Measurements from ENCODE around the gene SLC23A3.
A peak's percentile ranks its signal among the peaks of the same experiment; 100 is the strongest.

SLC23A3 gene

DNA sequence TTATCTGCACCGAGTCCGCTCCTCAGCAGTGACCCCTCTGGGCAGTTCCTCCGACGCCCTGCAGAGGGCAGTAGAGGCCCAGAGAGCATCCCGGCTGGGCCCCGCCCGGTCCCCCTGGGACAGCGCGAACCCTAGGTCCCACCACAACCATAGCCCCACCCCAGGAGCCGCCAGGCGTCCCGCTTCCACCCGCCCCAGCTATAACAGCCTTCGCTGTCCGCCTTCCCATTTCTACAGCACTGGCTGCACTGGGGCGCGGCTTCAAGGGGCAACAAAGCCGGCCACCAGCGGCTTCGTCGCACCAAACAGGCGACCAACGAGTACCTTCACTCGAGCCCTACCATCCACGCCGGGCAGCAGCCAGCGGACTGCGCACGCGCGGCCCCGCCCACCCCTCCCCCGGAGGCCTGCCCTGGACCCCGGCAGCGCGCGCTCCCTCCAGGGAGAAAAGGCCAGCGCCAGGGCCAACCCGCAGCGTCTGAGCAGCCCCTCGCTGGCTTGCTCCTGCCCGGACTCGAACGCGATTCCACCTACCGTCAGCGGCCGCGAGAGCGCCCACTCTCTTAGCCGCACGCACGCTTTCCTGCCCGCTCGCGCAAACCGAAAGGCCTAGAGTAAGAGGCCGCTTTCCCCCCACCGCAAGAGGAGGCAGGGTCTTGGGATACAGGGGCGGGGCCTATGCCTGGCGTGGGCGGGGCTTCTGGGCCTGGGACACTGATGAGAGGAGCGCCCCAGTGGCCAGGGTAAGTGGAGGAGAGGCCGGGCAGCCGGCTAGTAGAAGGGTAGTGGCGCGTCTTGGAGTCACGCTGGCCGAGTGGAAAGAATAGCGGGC is 9.4 kb downstream of the SLC23A3 start, which contains the start of gene NHEJ1:
Gene NHEJ1, minus strand, starts transcription at position 630 of the 832 bp plus-strand sequence. CDS start 2,453 bp downstream, outside the sequence.
- peak within 1 kb of the TSS; percentile 69 for H3K4me3 ChIP-seq (ENCODE audit: low read length)
- peak; percentile 80 for DNase-seq (ENCODE audit: low read depth, low spot score)

DNA sequence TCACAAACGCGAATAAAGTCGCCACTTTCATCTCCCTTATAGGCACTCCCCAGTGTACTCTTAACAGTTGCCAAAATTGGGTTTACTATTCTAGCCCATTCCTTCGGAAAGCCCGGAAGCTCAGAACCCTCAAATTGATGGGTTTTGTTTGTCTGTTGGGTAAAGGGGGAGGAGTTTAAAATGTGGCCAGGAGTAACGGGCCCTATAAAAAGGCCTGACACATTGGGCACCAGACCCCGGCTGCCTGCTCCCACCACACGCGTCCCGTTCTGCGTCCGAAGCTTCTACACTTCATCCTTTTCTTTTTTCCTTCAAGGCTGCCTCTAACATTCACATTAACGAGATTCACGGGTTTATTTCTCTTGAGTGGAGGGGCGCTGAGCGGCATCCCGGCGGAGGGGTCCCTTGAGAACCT is 10.1 kb downstream of the SLC23A3 start:
- no peak for DNase-seq (ENCODE audit: low read depth, low spot score)
- H3K4me3 ChIP-seq (ENCODE audit: low read length), result peak overlapping the region; percentile 69

DNA sequence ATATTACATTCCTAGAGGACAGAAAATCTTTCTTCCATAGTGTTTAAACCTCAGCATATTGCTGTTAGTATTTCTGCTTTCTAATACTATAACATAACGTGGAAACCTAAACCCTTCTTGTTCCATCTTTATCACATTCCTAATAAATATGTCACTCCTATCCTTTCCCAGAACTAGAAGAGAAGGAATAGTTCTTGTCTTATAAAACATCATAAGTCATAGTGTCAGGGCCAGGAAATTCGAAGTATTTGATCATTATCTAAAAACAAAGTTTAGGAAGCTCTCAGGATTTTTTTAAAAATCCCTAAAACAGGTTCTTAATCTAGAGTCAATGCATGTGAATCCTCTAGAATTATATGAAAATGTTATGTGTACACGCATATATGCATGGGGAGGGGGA is 11.2 kb downstream of the SLC23A3 start:
- H3K4me3 ChIP-seq (ENCODE audit: low read length), result no peak overlapping the region
- no peak for DNase-seq (ENCODE audit: low read depth, low spot score)

DNA sequence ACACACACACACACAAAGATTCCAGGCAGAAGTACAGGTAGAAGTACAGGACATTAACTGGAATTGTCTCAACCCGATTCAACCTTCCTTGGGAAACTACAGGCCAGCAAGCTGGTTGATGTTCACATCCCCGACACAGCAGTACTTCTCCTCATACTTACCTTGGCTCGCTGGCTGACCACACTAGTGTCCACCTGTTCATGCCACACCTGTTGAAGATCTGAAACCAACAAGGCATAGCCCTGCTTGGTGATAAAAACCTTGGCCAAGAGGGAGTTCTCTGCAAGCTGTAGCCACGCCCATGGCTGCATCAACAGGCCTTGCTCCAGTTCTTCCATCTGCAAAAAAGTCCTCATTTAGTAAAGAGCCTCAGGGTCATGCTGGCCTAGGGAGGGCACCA is 11.8 kb downstream of the SLC23A3 start:
- H3K4me3 ChIP-seq (ENCODE audit: low read length), result no peak overlapping the region

DNA sequence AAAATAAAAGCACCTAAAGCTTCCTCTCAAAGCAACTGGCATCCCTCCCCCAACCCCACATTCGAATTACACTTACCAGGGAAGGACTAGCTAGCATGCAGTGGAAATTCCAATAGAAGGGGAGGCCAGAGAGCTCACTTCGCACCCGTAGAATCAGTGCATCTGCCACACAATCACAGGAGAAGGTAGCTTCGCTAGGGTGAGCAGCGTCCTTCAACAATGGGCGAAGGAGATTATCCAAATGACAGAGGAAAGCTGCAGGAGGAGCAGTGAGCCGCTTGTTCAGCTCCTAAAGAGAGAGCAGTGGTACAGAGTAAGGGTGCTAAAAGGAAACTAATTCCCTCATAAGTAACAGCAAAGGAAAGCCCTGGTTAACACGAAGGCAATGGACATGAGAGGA is 12.4 kb downstream of the SLC23A3 start:
- H3K4me3 ChIP-seq (ENCODE audit: low read length), result no peak overlapping the region
- no peak for DNase-seq (ENCODE audit: low read depth, low spot score)

More for the DNA sequence above, 11.8 kb downstream of the SLC23A3 start:
- no peak for DNase-seq (ENCODE audit: low read depth, low spot score)

DNA sequence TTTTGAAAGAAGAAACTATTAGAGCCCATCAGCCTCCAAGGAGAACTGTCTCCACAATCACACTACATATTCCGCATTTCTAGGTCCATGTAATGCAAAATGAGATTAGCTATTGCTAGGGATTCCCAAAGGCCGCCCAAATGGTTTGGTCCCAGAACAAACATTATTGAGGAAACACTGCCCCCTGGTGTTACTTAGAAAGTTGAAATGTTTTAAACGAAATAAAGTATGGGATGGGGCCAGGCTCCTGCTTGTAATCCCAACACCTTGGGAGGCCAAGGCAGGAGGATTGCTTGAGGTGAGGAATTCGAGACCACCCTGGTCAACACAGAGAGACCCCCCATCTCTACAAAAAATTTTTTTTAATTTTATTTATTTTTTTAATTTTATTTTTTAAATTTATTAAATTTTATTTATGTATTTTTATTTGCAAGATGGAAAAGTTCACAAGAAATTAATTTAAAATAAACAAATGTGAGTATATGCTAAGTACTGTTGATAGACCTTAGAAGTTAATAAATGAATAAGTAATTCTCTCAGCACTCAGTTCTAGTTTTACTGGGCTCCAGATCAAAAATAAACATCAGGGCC is 14.7 kb downstream of the SLC23A3 start:
- peak; percentile 64 for DNase-seq (ENCODE audit: low read depth, low spot score)
- no peak overlapping the region for H3K4me3 ChIP-seq (ENCODE audit: low read length)

DNA sequence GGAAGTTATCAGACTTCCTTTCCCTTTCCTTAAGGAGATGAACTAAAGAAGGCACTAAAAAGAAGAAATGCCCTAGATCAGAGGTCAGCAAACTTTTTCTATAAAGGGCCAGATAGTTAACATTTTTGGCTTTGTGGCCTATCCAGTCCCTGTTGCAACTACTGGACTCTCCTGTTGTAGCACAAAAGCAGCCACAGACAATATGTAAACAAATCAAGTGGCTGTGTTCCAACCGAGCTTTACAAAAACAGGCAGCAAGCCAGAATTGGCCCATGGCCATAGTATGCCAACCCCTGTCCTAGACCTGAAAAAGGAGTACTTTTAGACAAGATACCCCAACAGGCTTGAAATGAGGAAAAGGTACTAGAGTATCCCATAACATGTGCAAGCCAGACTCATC is 20.2 kb downstream of the SLC23A3 start:
- no peak for DNase-seq (ENCODE audit: low read depth, low spot score)
- H3K4me3 ChIP-seq (ENCODE audit: low read length), result no peak overlapping the region

DNA sequence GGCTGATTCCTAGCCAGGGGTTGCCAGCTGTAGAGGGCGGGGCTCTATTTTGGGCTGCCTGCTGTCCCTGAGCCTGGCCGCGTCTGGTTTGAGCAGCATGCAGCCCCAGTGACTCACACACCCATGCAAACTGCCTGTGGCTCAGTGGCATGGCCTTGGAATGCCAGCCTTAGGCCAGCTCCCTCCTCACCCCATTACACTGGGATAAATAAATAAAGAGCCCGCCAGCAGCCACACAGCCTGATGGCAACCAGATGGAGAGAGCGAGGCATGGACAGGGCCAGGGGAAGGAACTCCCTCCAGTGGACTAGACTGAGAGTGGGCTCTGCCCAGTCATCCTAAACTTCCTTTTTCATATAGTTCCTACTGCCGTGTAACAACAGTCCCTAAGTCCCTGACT is 27.5 kb downstream of the SLC23A3 start:
- no peak for DNase-seq (ENCODE audit: low read depth, low spot score)
- no peak overlapping the region for H3K4me3 ChIP-seq (ENCODE audit: low read length)

DNA sequence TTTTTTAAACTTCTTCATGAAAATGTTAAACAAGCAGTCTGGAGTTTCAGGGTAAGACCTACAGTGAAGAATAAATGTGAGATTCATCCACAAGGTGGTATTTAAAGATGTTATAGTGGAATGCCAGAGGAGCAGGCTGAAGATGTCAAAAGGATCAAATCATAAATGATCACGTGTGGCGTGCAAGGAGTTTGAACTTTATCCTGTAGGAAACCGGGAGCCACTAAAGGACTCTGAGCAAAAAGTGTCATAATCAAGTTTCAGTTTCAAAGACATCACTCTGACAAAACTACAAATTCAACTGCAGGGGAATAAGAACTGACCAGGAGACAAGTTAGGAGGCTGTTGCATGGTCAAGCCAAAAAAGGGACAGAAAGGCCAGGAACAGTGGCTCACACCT is 29.1 kb downstream of the SLC23A3 start:
- H3K4me3 ChIP-seq (ENCODE audit: low read length), result no peak overlapping the region
- no peak for DNase-seq (ENCODE audit: low read depth, low spot score)

DNA sequence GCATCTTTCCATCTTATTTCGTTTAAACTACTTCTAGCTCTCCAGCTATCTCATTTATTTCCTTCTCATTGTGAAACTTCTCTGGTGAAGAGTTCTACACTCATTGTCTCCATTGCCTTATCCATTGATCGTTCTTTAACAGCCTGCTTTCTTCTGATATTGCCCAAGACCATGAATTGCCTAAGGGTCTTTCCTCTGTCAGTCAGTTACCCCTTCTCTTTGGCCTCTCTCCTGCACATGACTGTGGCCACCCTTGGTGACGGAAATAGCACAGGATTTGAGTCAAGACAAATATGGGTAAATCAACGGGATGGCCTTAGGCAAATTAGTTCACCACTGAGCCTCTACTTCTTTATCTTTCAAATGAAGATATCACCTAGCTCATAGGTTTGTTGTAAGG is 35.9 kb downstream of the SLC23A3 start:
- H3K4me3 ChIP-seq (ENCODE audit: low read length), result no peak overlapping the region
- DNase-seq (ENCODE audit: low read depth, low spot score), result no peak

DNA sequence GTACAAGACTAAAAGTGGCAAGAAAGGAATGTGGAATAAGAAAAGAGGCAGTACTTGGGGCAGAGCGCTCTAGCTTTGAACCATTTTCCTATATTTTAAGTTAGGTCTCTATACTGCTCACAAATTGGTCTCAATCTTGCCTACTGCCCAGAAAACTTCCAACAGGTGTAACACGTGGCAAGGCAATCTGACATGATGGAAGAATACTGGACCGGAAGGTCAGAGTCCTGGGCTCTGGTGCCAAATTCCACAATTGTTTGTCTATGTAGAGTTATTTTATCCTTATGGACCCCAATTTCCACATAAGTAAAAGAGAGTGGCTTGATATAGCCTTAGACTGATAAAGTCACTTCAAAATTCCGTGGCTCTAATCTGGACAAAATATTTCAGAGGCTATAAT is 38.1 kb downstream of the SLC23A3 start:
- H3K4me3 ChIP-seq (ENCODE audit: low read length), result no peak overlapping the region
- DNase-seq (ENCODE audit: low read depth, low spot score), result no peak

DNA sequence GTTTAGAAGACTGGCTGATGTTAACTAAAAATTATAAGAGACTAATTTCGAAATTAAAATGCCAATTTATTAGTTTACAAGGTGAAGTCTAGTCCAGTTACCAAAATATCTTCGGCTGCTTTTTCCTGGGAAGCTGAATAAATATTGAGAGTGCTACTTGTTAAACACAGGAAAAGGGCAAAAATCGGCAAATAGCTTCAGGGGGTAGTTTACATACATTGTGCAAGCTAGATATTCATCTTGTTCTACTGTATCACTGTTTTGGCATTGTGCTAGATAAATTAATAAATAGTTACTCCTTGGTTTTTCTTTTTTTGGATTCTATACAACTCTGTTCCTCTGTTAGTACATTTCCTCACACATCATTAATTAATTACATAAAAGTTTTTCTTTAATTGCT is 38.5 kb downstream of the SLC23A3 start:
- no peak for DNase-seq (ENCODE audit: low read depth, low spot score)
- H3K4me3 ChIP-seq (ENCODE audit: low read length), result no peak overlapping the region

DNA sequence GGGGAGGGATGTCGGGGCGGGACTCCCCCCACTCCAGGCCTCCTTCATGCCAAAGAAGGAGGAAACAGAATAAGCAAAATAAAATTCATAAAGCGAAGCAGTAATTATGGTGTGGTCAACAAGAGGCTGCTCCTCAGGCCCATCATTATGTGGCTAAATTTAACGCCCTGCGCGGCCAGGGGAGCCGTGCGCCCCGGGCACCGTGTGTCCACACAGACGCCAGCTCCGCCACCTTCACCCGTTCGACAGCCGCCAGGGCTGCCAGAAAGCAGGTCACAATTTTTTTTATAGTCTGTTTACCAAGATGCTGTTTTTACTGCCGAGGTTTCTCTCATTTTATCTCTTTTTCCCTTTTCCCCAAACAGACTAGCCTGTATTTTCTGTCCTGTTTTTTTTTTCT is 40.2 kb downstream of the SLC23A3 start:
- no peak for DNase-seq (ENCODE audit: low read depth, low spot score)
- no peak overlapping the region for H3K4me3 ChIP-seq (ENCODE audit: low read length)

DNA sequence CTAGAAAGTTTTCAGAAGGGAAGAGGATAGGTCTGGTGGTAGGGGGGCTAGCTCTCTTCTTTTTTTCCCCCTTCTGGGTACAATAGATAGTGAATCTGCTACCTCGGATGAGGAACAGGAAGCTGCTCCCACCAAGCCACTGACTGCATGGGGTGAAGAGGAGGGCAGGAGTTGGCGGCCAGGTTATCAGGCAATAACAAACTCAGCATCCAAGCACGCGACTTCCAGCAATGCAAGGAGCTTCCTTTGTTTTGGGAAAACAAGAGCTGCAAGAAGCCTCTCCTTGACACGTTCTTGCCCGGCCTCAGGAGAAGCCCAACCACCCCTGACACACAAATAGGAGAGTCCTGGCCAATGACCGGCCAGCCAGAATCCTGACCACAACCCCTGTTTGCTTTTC is 41.4 kb downstream of the SLC23A3 start:
- no peak overlapping the region for H3K4me3 ChIP-seq (ENCODE audit: low read length)
- no peak for DNase-seq (ENCODE audit: low read depth, low spot score)

DNA sequence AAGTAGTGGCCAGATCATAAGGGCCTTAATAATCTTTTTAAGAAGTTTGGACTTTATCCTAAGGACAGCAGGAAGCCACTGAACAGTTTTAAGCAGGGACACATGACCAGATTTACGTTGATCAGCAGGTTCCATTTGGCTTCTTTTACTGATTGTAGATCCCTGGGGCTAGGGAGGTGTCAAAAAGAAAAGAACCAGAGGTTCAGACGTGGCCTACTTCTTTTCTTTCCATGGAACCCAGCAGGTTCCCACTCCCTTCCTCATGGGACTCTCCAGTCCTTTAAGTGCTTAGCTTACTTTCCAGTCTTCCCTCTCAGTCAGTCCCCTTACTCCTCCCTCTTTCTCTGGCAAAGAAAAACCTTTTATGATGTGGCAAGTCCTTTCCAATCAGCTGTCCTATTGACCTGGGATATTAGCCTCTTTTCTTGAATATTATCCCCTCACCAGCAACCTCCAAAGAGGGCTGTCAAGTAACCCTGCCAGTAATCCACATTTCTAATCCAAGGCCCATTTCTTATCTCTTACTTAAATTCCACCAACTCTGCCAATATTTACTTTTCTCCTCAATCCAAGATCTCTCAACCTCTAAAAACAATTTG is 42.7 kb downstream of the SLC23A3 start:
- no peak for DNase-seq (ENCODE audit: low read depth, low spot score)
- H3K4me3 ChIP-seq (ENCODE audit: low read length), result no peak overlapping the region

DNA sequence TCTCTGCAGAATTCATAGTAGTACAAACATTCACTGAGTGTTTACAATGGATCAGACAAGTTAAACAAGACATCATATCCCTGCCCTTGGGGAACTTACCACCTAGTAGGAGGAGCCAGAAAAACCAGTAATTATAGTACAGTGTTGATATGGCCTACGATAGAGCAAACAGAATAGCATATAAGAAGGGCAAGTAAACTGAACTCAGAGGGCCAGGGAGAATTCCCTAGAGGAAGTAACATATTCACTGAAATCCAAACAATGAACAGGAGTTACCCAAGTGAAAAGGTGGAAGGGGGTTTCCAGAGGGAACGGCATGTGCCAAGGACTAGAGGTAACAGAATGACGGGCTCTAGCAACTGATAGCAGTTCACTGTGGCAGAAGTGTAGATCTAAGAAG is 43.3 kb downstream of the SLC23A3 start:
- H3K4me3 ChIP-seq (ENCODE audit: low read length), result no peak overlapping the region
- DNase-seq (ENCODE audit: low read depth, low spot score), result no peak

DNA sequence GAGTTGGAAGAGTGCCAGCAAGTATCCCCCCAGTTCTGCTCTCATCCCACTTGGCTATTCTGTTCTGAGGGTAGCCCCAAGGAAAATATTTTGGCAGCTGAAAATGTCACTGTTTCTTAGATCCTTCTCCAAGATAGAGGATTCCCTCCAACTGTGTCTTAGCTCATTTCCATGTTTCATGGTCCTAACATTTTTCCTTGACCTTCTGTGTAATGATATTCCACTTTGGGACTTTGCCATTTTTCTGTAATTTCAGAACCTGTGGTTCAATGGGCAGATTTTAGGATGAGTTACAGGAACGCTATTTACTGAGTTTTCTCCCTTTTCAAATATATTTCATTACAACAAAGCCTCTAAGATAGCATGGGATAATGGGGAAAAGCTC is 44.0 kb downstream of the SLC23A3 start:
- H3K4me3 ChIP-seq (ENCODE audit: low read length), result no peak overlapping the region
- no peak for DNase-seq (ENCODE audit: low read depth, low spot score)

DNA sequence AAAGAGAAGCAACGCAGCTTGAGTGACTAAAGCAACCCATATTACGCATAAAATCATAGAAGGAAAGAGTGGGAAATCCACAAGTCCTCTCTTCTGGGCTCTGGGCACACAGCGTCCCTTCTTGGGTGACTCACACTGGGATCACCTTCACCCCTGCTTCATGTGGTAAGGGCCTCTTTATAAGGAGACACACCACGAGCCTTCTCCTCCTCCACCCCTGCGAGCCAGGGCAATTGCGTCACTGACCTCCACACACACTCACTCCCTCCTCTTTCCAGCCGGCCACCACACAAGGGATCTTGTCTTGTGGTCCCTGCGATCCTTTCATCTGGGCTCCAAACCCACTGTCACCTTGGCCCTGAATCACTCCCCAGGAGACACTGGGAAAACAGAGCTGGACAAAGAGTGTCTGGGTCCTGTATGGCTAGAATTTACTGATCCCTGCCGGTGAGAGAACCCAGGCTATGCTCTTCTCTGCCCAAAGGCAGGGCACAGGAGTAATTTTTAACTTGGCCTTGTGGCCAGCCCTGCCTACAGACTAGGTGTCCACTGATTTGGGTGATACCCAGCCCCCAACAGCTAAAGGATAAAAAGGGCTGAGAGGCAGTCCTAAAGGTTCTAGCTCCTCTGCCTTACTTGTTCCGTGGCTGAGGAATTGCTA is 44.5 kb downstream of the SLC23A3 start:
- no peak for DNase-seq (ENCODE audit: low read depth, low spot score)
- no peak overlapping the region for H3K4me3 ChIP-seq (ENCODE audit: low read length)

DNA sequence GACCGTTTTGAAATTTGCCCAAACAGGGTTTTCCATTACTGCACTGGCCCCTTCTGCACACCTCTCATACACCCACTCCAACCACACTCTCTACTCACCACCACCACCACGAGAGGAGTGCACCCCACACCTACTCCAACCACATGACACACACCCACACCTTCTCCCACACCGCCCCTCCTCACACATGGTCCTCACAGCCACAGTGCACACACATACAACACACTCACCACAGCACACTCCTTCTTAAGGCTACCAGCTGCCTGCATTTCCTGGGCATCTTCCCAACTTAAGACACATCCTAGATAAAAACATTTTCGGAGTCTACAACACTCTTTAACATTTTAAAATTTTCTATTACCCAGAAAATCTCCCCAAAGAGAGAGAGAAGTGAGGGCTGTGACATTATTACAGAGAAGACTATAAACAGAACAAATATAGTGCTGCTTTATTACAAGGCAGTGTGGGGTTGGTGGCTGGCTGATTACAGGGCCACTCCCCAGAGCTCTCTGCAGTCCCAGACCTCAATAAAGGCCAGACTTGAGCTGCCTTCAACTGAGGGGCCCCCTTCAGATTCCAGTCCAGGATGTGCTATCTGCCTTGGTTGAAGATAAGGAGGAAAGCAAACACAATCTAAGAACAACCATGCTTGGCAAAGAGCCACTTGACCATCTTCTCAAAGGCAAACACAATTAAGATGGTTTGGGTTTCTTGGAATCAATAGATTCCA is 45.3 kb downstream of the SLC23A3 start:
- H3K4me3 ChIP-seq (ENCODE audit: low read length), result no peak overlapping the region
- peak; percentile 24 for DNase-seq (ENCODE audit: low read depth, low spot score)

Data from Jurkat, Clone E6-1 (cell line).